CD4-positive, alpha-beta T cell treated with Interleukin-15 for 4 hours (primary cell): ENCODE data around the gene TGDS.
"Not testable (repeated sequence)": the region's sequence is repeated elsewhere in the genome, so short reads cannot be mapped to it uniquely, and the experiment has no call there.

Experiments
- DNase-seq: peaks from one replicate; pipeline ENCODE4 v3.0.0-alpha.2; 2020; ENCODE audit warnings: low spot score

TGDS gene

DNA sequence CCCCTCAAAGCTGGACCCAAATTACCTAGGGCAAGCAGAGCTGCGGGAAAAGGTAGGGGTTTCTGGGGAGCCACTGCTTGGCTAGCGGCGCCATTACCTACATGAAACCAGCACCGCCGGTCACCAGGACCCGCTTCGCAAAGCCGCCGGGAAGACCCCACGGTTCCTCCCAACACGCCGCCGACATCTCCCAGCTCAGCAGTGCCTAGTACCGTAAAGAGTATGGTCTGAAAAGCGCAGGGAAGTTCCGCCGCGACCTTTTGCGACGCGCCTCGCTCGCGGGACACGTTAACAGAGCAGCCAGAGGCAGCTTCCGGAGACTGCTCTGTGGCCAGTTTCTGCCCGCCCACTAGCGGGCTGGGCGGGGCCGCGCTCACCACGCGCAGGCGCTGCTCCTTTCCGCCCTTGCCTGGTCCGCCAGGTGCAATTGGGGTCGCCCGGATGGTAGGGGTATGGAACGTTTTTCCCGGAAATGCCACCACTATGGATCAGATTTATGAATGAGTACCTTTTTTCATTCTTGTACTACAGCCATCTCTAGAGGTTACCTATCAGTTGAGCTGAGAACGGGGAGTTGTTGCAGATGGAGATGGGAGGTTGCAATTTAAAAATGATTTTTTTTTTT lies at the start of gene TGDS:
TGDS (minus strand) TSS at position 203 of the 625 bp plus-strand sequence; CDS start at position 187, 16 bp downstream.
- DNase-seq: peak; percentile 88

DNA sequence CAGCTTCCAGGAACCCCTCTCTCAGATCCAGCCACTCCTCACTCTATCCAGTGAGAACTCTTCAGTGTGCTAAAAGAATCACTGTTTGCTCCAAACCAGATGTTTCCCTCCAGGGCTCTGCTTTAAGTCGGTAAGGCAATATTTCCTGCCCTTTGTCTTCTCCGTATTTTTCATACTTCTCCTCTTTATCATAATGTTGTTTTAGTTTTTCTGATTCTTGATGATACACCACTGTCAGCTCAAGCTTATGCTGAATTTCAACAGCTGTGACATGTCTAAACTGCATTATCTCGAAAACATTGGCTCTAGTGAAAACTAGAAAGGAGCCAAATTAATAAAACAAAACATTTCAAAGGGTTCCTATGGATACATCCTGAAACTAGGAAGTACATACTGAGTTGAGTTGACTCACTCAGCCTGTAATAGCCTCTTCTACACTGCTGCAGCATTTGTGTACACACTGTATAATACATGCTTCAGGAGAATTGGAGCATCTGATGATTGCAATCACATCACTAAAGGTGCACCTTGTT lies 45.5 kb upstream of the TGDS start:
- DNase-seq: no peak

- no peak for DNase-seq
Measured at GRCh38 chr13:94640721-94641120, 44.8 kb upstream of the TGDS start.

DNA sequence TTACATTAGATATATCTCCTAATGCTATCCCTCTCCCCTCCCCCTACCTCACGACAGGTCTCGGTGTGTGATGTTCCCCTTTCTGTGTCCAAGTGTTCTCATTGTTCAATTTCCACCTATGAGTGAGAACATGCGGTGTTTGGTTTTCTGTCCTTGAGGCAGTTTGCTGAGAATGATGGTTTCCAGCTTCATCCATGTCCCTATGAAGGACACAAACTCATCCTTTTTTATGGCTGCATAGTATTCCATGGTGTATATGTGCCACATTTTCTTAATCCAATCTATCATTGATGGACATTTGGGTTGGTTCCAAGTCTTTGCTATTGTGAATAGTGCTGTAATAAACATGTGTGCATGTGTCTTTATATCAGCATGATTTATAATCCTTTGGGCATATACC lies 41.7 kb upstream of the TGDS start:
- not testable (repeated sequence) for DNase-seq

GRCh38 chr13:94636942-94637578 lies 41.1 kb upstream of the TGDS start:
- no peak for DNase-seq

- DNase-seq: not testable (repeated sequence)
Measured at GRCh38 chr13:94636096-94636495, 40.1 kb upstream of the TGDS start.

- no peak for DNase-seq
Measured at GRCh38 chr13:94632226-94632980, 36.5 kb upstream of the TGDS start.

GRCh38 chr13:94630858-94631257 lies 34.9 kb upstream of the TGDS start:
- DNase-seq: no peak

DNA sequence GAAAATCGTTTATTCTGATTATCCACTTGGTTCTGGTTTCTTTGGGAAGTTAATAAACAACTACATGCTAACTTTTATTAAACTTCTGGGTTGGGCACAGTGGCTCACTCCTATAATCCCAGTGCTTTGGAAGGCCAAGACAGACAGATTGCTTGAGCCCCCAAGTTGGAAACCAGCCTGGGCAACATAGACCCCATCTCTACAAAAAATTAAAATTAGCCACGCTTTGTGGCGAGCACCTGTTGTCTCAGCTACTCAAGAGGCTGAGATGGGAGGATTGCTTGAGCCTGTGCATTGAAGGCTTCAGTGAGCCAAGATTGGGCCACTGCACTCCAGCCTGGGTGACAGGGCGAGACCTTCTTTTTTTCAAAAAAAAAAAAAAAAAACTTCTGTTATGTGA lies 27.4 kb upstream of the TGDS start:
- DNase-seq: no peak

DNA sequence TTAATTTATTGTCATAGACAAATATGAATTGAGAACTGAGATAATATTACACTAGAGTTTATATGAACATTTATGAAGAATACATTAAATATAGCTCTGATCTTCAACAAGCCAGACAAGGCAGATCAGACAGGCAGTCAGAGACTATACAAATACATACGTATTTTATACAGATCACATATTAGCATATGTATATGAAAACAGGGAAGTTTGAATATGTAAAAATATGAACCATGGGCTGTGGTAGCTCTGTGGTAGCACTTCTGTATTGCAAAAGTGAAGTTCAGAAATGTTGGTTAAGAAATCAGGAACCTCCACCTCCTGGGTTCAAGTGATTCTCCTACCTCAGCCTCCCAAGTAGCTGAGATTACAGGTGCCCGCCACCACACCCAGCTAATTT lies 26.4 kb upstream of the TGDS start:
- DNase-seq: no peak

DNA sequence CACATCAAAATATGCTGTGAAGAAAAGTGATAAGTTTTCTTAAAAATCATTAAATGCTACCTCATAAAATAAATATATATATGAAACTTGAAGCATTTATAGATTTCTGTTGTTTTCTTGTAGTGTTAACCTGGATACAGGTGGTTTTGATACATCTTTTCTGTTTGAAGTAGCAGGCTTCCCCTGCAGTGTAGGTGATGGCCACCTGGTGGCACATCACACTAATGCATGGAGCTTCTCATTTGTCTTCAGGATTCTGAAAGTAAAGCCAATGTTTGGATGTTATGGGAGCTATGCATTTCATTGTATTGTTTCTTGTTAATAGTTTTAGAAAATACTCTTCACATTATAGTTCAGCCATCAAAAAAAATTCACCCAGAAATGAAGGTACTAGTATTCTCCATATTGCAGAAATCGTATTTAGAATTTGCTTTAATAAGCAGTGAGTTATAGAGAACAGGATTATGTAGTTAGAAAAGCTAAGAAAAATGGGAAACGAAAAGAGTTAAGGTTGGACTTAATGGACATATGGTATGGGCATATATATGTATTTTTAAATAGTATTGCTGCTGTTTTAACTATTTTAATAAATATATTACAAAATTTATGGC lies 24.4 kb upstream of the TGDS start:
- DNase-seq: no peak

DNA sequence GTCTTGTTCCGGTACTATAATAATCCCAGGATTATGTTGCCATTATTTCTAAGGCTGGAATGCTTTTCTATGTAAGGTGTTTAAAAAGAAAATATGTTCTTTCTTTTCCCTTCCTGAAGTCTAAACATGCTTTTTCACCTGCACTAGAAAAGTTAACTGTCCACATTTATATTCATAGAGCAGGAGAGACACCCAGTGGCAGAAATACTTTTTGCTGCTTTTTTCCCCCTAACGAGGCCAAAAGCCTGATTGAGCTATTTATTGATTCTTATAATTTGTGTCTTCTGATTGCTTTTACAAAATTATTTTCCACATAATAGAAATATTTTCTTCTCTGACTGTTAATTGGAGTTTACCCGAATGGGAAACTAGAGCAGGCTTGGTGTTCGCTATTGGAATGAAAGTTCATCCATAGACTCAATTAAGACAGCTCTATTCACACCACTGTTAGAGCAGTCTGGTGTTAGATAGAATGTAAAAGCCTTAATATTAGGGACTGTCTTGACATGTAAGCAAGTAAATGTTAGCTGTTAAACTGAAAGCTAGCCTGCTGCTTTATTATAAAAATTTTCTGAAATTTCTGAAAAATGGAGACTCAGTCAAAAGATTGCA lies 21.5 kb upstream of the TGDS start:
- peak; percentile 65 for DNase-seq

DNA sequence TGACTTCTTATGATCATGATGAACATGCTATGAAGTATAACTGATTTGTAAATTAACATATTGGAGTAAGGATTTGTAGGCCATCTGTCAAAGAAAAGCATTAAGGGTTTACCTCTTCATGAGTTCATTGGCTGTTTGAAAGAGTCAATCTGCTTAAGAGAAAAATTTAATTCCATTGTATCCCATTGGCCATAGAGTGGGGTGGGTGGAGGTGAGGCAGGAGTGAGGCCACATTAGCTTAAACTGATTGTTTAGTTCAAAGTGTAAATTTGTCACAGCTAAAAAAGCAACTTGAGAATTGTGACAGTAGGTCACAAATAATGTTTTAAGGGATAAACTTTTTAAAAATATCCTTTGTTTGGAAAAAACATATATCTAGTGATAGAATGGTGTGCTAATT lies 17.1 kb upstream of the TGDS start:
- DNase-seq: no peak

DNA sequence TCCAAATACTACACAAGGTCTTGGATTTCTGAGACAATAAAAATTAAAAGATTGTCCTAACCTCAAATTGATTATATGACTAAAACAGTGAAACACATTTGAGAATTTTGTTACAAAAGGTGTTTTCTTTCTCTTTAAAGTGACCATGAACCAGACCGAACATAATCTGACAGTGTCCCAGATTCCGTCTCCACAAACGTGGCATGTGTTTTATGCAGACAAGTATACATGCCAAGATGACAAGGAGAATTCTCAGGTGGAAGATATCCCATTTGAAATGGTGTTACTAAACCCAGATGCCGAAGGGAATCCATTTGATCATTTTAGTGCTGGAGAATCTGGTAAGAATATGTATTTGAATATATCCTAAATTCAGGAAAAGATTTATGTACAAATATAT lies 16.1 kb upstream of the TGDS start:
- DNase-seq: no peak

GRCh38 chr13:94610475-94610874 lies 14.5 kb upstream of the TGDS start:
- no peak for DNase-seq

DNA sequence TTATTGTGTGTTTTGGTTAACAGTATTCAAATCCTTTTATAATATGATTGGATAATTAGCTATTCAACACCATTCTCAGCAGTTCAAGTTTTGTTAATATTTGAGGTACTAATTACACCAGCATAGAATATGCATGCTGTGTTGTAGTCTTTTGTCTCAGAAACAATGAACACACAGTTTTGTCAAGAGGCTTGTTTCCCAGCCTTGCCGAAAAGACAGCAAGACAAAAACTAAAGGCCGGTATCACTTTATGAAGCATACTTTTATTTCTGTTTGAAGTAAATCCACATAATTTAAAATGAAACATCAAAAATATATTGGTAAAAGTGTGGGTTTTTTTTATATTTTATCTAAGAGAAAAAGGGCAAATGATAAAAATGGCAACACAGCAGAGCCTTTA lies 13.2 kb upstream of the TGDS start:
- DNase-seq: no peak

DNA sequence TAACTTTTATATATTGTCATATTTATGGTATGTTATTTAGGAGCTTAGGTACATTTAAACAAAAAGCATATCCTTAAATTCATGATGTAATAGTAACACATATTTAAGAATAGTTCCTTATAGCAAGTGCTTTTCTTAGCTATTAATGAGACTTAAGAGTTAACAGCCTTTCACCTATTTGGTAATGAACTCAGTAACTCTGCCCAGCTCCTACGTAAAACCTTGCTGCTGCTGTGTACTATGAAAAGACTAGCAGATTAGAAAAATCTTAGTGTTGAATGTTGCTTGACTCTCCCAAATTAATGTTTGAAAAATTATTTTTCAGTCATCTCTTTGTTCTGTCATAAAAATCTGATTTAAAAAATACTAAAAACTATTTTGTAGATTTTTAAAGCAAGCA lies 12.6 kb upstream of the TGDS start:
- DNase-seq: no peak

GRCh38 chr13:94607939-94608338 lies 12.0 kb upstream of the TGDS start:
- DNase-seq: no peak

- DNase-seq: no peak
Measured at GRCh38 chr13:94607056-94607455, 11.1 kb upstream of the TGDS start.

DNA sequence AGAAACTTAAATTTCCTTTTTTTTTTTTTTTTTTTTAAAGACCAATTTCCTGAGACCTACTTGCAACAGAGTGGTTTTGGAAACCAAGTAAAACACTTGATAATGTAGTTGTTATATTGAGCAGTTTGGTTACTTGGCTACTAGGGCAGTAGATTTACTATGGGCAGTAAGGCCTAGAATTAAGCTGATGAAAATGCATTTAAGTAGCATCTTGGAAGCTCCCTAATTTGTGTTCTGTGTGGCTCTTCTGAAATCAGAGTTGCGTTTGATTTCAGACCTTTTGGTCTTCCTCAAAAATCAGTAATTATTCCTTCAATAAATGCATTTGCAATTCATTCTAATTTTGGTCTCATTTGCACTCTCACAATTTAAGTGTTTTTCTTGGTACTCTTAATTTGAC lies 6.5 kb upstream of the TGDS start:
- DNase-seq: no peak

DNA sequence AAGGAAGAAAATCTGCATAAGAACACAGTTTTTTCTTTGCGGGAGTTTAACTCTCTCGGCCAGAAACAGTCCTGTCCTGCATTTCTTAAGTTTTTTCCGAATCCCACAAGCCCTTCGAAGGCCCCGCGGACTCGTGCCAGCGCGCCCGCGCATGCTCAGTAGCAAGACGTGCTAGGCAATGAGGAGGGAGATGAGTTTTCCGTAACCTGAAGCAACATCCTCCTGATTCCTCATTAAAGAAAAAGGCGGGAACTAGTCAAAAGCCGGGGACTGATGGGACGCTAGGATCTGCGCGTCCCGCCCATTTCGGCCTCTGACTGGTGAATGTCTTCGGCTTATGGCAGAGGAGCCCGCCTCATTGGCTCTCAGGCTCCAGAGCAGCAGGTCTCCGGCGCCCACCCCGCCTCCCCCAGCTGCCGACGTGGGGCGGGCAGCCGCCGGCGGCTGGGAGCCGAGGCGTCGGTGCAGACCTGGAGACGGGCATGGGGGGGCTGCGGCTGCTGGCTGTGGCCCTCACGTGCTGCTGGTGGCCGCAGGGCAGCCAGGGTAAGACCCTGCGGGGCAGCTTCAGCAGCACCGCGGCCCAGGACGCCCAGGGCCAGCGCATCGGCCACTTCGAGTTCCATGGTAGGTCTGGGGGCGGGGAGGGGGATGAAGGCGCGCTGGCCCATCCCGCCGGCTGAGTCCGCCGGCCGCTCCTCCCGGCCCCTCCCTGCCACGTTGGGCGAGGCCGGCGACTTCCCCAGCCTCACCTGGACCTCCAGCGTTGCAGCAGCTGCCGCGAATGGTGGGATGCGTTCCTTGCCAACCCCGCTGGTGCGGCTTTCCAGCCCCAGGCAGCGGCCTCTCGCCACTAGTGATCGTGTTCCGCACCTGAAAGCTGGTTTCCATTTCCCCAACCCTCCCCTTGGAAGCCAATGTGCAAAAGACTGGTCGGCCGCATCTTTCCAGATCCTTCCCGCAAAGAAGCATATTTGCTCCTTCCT lies 5.8 kb upstream of the TGDS start, which contains the start of gene GPR180:
GPR180 (plus strand) TSS at position 412 of the 986 bp plus-strand sequence; CDS start at position 483, 71 bp downstream.
- peak; percentile 93 for DNase-seq
